Measurements from ENCODE around the gene MCTP2. TPM values are rescaled to one million over a fixed set of nuclear protein-coding genes. Genes with fewer than 3 reads are reported as not detected.

The MCTP2 gene
- total and polyA plus RNA-seq, 2 of the 8 experiments (the other 6 are each of a cell fraction or from before 2014, with no cell fraction given): 3.4 to 4.5 TPM

DNA sequence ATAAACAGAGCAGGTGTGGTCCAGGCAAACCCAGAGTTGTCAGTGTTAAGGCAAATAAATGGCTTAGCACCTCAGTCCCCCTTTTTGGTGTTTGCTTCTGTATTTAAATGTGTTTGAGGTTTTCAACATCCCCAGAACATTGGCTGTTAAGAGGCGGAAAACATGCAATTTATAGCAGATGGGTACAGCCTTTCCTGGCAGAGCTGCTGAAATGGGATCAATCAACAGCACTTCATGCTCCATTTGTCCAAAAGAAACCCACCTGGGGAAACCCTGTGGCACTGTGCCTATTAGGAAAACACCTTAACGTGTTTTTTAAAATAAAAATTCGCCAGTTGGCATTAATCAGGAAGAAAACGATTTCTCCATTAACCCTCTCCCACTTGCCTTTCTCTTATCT lies 135.4 kb downstream of the MCTP2 start:
- Histone ChIP-seq H2BK12ac (ENCODE audit: low read depth, low read length) (no peak overlapping the region), H3K23me2 (ENCODE audit: low read depth, low read length) (no peaks in the 10 kb centered on the region), H2BK15ac (ENCODE audit: low read length) (no peak overlapping the region), H4K91ac (replicated peaks; ENCODE audit: insufficient read length, low read length) (no peak overlapping the region), H3K27me3 (replicated peaks in 1 of 4; ENCODE audit: control insufficient read depth in 3 of 4, extremely low read depth in 1 of 4, insufficient read depth in 3 of 4, low read length in 3 of 4) (no peaks in the 10 kb centered on the region), H2BK20ac (ENCODE audit: low read length) (no peak overlapping the region), H3K9ac (replicated peaks in 1 of 4; ENCODE audit: extremely low read depth in 1 of 4, low read depth in 3 of 4, low read length in 3 of 4) (no peak overlapping the region), H3K56ac (replicated peaks; ENCODE audit: insufficient read length, low read depth, low read length) (no peak overlapping the region), H4K5ac (ENCODE audit: insufficient read length, low read depth, low read length) (no peak overlapping the region), H3K4me2 (ENCODE audit: insufficient read depth in 1 of 2, low read depth in 2 of 2, low read length in 2 of 2) (no peak overlapping the region), H4K20me1 (replicated peaks in 1 of 2; ENCODE audit: control insufficient read depth in 1 of 2, insufficient read depth in 2 of 2, low read length in 2 of 2) (peaks cover 0 to 1% of the 10 kb centered on the region in 2 experiments), H4K8ac (ENCODE audit: extremely low read depth, insufficient read depth, low read length) (no peak overlapping the region), H3K9me3 (ENCODE audit: insufficient read depth in 2 of 2, low read depth in 1 of 2, low read length in 1 of 2) (no peaks in the 10 kb centered on the region), H3K79me1 (ENCODE audit: low read depth, low read length) (no peaks in the 10 kb centered on the region), H2BK120ac (replicated peaks; ENCODE audit: low read depth, low read length) (no peak overlapping the region), H3K36me3 (ENCODE audit: control insufficient read depth in 2 of 4, insufficient read depth in 4 of 4, low read length in 3 of 4) (no peaks in the 10 kb centered on the region), H2BK5ac (ENCODE audit: low read depth, low read length) (no peak overlapping the region), H2AK5ac (ENCODE audit: low read depth, low read length) (no peak overlapping the region), H3K4ac (replicated peaks; ENCODE audit: insufficient read length, low read depth, low read length) (no peak overlapping the region), H3K4me1 (replicated peaks in 1 of 4; ENCODE audit: control insufficient read depth in 3 of 4, insufficient read depth in 4 of 4, low read length in 3 of 4) (no peaks in the 10 kb centered on the region), H3K27ac (ENCODE audit: low read depth, low read length) (no peak overlapping the region), H3K18ac (ENCODE audit: extremely low read depth, low read length) (no peak overlapping the region), H3K79me2 (ENCODE audit: control insufficient read depth in 1 of 2, insufficient read depth in 2 of 2, low read length in 2 of 2) (no peaks in the 10 kb centered on the region), H2AFZ (ENCODE audit: low read length) (0 out of 2 replicates have a peak overlapping the region, but pooled peaks have one; percentile 4), H3K14ac (ENCODE audit: insufficient read length) (no peak overlapping the region), H3K23ac (ENCODE audit: insufficient read length) (no peak overlapping the region), H3K4me3 (ENCODE audit: extremely low read depth in 1 of 4, insufficient read depth in 2 of 4, low read depth in 3 of 4, low read length in 4 of 4) (no peak overlapping the region)
- WGBS, 2 experiments (ENCODE audit: extremely low coverage in 1 of 2, insufficient coverage in 1 of 2, insufficient read length in 1 of 2, insufficient replicate concordance in 2 of 2, low coverage in 1 of 2, low lambda C conversion rate in 2 of 2, missing lambda C conversion rate in 1 of 2): 91% methylated on average over 4 of the region's 4 CpGs; no CpG with 5 or more reads in 1 of the 2 experiments
- CTCF ChIA-PET (ENCODE audit: partially characterized antibody): no interaction called here
- POLR2A ChIA-PET (ENCODE audit: partially characterized antibody): no interaction called here
- no peak for DNase-seq (ENCODE audit: low read depth in 1 of 2, low spot score in 2 of 2)
- no peak for FAIRE-seq
- no peak for TF ChIP-seq NANOG (IDR thresholded peaks at IDR 0.05; ENCODE audit: insufficient read depth, low read depth, low read length, poor library complexity, severe bottlenecking)
- TF ChIP-seq SIN3A (conservative IDR thresholded peaks at IDR 0.05 in 1 of 2, IDR thresholded peaks at IDR 0.05 in 1 of 2; ENCODE audit: low read depth in 1 of 2, low read length in 2 of 2): no peak
- no peak for TF ChIP-seq RBBP5 (IDR thresholded peaks at IDR 0.05; ENCODE audit: borderline replicate concordance, low read depth, low read length)
- no peak for TF ChIP-seq CBX8 (IDR thresholded peaks at IDR 0.05; ENCODE audit: borderline replicate concordance, low read depth, low read length)
- no peak for TF ChIP-seq SIRT6 (IDR thresholded peaks at IDR 0.05; ENCODE audit: low read length)
- no peak for TF ChIP-seq YY1 (IDR thresholded peaks at IDR 0.05; ENCODE audit: low read depth, low read length)
- no peak for TF ChIP-seq POLR2AphosphoS5 (IDR thresholded peaks at IDR 0.05; ENCODE audit: low read depth, low read length)
- TF ChIP-seq RFX5 (IDR thresholded peaks at IDR 0.05; ENCODE audit: borderline replicate concordance, low read depth, low read length): no peak
- TF ChIP-seq HDAC6 (IDR thresholded peaks at IDR 0.05; ENCODE audit: low read depth, low read length): no peak
- no peak for TF ChIP-seq EGR1 (IDR thresholded peaks at IDR 0.05; ENCODE audit: borderline replicate concordance, low read depth, low read length)
- no peak for TF ChIP-seq SP2 (IDR thresholded peaks at IDR 0.05; ENCODE audit: low read length)
- TF ChIP-seq POLR2A (IDR thresholded peaks at IDR 0.05; ENCODE audit: control extremely low read depth in 1 of 2, low read depth in 2 of 2, low read length in 2 of 2): no peak
- no peak for TF ChIP-seq EP300 (IDR thresholded peaks at IDR 0.05; ENCODE audit: borderline replicate concordance in 1 of 2, low read depth in 2 of 2, low read length in 2 of 2)
- no peak for TF ChIP-seq BACH1 (IDR thresholded peaks at IDR 0.05; ENCODE audit: low read length)
- TF ChIP-seq JUN (IDR thresholded peaks at IDR 0.05; ENCODE audit: low read depth, low read length): no peak
- no peak for TF ChIP-seq SRF (IDR thresholded peaks at IDR 0.05; ENCODE audit: low read depth, low read length)
